GM21737 (cell line): ENCODE measurements around the gene ITM2B.
"Not testable (repeated sequence)": the region's sequence is repeated elsewhere in the genome, so short reads cannot be mapped to it uniquely, and the experiment has no call there.

Experiments used
- ATAC-seq: cut with Tn5 transposase; IDR thresholded peaks from one replicate; pipeline ENCODE4 v1.9.1; 2021; ENCODE audit warnings: mild to moderate bottlenecking, moderate library complexity; ENCODE audit not compliant: unreplicated experiment

The ITM2B gene

GRCh38 chr13:48233046-48233888, at the start of gene ITM2B:
Gene ITM2B (plus strand): TSS chr13:48233206. CDS start chr13:48233361, 155 bp downstream.
- peak; percentile 55 for ATAC-seq

- no peak for ATAC-seq
Measured at GRCh38 chr13:48184260-48184659, 48.7 kb upstream of the ITM2B start.

- ATAC-seq = no peak
Measured at GRCh38 chr13:48185018-48185417, 48.0 kb upstream of the ITM2B start.

GRCh38 chr13:48186722-48187121, 46.3 kb upstream of the ITM2B start:
- ATAC-seq = no peak

GRCh38 chr13:48188131-48188530, 44.9 kb upstream of the ITM2B start:
- ATAC-seq = no peak

- ATAC-seq = no peak
Measured at GRCh38 chr13:48188601-48189000, 44.4 kb upstream of the ITM2B start.

- no peak for ATAC-seq
Measured at GRCh38 chr13:48189171-48189570, 43.8 kb upstream of the ITM2B start.

GRCh38 chr13:48192411-48192935, 40.5 kb upstream of the ITM2B start:
- ATAC-seq = no peak

- ATAC-seq = peak; percentile 67
Measured at GRCh38 chr13:48194379-48194754, 38.6 kb upstream of the ITM2B start.

GRCh38 chr13:48199404-48199946, 33.5 kb upstream of the ITM2B start:
- no peak for ATAC-seq

- no peak for ATAC-seq
Measured at GRCh38 chr13:48201044-48201443, 32.0 kb upstream of the ITM2B start.

GRCh38 chr13:48207207-48207606, 25.8 kb upstream of the ITM2B start:
- not testable (repeated sequence) for ATAC-seq

GRCh38 chr13:48210178-48210577, 22.8 kb upstream of the ITM2B start:
- ATAC-seq = no peak

GRCh38 chr13:48214519-48215121, 18.4 kb upstream of the ITM2B start:
- no peak for ATAC-seq

GRCh38 chr13:48215511-48216203, 17.3 kb upstream of the ITM2B start:
- ATAC-seq = not testable (repeated sequence)

GRCh38 chr13:48216204-48216711, 16.7 kb upstream of the ITM2B start:
- ATAC-seq = no peak

GRCh38 chr13:48220592-48220980, 12.4 kb upstream of the ITM2B start:
- ATAC-seq = no peak

GRCh38 chr13:48220981-48221685, 11.9 kb upstream of the ITM2B start:
- peak; percentile 57 for ATAC-seq

GRCh38 chr13:48221686-48222187, 11.3 kb upstream of the ITM2B start:
- no peak for ATAC-seq
